IPS-15b (cell line): Measurements from ENCODE around the gene HAND1.
A peak's percentile ranks its signal among the peaks of the same experiment; 100 is the strongest.

Source experiments
- H3K27me3 ChIP-seq: one replicate; pipeline ENCODE4 v1.6.1; 2013; ENCODE audit warnings: low read length; ENCODE audit not compliant: control insufficient read depth, insufficient read depth
- H3K36me3 ChIP-seq: one replicate; pipeline ENCODE4 v1.6.1; 2013; ENCODE audit warnings: low read length; ENCODE audit not compliant: control insufficient read depth, insufficient read depth
- H3K4me1 ChIP-seq: one replicate; pipeline ENCODE4 v1.6.1; 2013; ENCODE audit warnings: mild to moderate bottlenecking, low read length; ENCODE audit not compliant: control insufficient read depth, insufficient read depth
- H3K4me3 ChIP-seq: one replicate; pipeline ENCODE4 v1.5.1; 2013; ENCODE audit warnings: low read depth, low read length
- H3K9ac ChIP-seq: one replicate; pipeline ENCODE4 v1.6.1; 2013; ENCODE audit warnings: low read depth, mild to moderate bottlenecking, low read length
- H3K9me3 ChIP-seq: one replicate; pipeline ENCODE4 v1.6.1; 2013; ENCODE audit warnings: mild to moderate bottlenecking, low read length; ENCODE audit not compliant: control insufficient read depth, insufficient read depth

The HAND1 gene

DNA sequence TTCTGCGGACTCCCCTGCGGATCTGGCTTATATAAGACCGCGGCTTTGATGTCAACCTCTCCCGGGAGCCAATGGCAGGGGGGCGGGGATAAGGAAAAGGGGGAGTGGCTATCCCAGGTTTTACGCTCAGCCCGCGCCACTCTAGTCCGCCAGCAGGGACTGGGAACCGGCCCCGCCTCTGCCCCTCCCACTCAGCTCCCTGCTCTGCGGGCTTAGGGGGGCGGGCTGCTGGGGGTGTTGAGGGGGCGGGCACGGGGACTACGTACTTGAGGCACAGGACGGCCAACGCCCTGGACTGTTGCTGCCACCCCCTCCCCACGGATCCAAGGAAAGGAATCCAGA lies at the start of gene HAND1:
Gene HAND1 (minus strand): TSS at position 4 of the 342 bp plus-strand sequence. CDS start 219 bp downstream, outside the sequence.
- Histone ChIP-seq H3K9me3 (no peaks in the 10 kb centered on the region), H3K4me1 (peaks cover 18% of the 10 kb centered on the region), H3K9ac (no peak within 1 kb of the TSS), H3K27me3 (peaks cover 98% of the 10 kb centered on the region), H3K4me3 (peak within 1 kb of the TSS; percentile 55), H3K36me3 (no peaks in the 10 kb centered on the region)

DNA sequence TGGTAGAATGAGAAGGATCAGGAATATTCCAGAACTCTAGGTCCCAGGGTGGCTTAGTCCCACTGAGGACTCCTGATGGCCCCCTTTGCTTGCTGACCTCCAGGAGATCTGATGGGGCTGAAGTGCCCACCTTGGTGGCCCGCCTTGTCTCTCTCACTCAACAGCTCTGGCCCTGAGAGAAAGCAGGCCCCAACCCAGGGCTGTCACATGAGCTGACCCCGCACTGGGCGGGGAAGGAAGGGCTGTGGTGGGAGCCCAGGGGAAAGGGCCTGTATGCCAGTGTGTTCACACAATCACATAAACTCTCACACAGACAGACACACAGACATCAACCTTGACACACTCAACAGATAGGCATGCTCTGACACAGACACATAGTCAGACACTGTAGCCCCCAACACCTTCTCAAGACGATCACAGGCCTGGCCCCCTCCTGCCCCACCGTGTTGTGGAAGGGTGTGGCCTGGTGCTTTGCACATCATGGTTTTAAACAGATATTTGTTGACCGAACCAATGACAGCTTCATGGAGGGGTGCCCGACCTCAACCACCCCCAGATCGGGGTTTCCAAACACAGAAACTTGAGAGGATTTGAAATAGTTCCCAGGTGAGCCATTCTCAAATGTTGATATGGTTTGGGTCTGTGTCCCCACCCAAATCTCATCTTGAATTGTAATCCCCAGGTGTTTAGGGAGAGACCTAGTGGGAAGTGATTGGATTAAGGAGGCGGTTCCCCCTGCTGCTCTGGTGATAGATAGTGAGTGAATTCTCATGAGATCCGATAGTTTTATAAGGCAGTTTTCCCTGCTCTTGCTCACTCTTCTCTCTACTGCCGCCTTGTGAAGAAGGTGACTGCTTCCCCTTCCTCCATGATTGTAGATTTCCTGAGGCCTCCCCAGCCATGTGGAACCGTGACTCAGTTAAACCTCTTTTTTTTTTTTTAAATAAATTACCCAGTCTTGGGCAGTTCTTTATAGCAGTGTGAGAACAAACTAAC lies 48.5 kb upstream of the HAND1 start:
- no peaks in the 10 kb centered on the region for H3K36me3 ChIP-seq
- H3K9ac ChIP-seq, result no peak overlapping the region

DNA sequence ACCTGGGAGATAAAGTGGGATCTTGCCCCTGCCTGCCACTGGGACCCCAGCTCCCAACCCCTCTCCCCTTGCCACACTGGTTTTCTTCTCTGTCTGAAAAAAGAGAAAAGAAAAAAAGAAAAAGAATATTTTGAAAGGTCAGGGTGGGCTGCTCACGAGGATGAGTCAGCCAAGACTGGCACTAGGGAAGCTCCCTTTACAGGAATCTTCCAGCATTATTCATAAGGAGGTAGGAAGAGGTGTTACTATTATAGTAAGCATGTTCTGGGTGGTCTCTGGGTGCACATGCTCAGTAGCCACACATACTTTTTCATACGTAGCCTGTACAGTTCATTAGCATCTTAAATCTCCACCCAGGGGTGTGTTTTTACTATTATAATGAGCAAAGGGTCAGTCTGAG lies 46.8 kb upstream of the HAND1 start:
- H3K36me3 ChIP-seq, result no peaks in the 10 kb centered on the region
- no peaks in the 10 kb centered on the region for H3K9me3 ChIP-seq
- no peak overlapping the region for H3K9ac ChIP-seq
- peaks cover 15% of the 10 kb centered on the region for H3K27me3 ChIP-seq
- H3K4me1 ChIP-seq, result peaks cover 6% of the 10 kb centered on the region
- no peak overlapping the region for H3K4me3 ChIP-seq

More for the DNA sequence above, 48.5 kb upstream of the HAND1 start:
- H3K4me1 ChIP-seq, result no peaks in the 10 kb centered on the region
- no peak overlapping the region for H3K4me3 ChIP-seq
- no peaks in the 10 kb centered on the region for H3K9me3 ChIP-seq
- H3K27me3 ChIP-seq, result peaks cover 6% of the 10 kb centered on the region

DNA sequence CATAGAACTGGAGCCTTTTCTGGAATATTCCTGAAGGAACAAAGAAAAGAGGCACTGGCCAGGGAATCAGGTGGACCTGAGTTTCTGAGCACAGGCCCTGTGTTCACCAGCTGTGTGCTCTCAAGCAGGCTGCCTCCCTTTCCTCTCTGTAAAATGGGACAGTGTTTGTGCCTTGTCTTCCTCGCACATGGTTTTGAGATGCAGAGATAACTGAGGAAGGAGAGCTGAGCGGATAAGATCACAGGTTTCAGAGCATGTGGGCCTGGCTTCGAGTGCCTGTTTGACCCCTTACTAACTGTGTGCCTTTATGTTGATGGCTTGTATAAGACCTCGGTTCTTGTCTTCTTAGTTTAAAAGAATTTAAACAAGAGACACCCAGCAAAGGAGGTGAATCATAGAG lies 46.2 kb upstream of the HAND1 start:
- no peak overlapping the region for H3K9ac ChIP-seq
- H3K9me3 ChIP-seq, result no peaks in the 10 kb centered on the region
- H3K4me3 ChIP-seq, result no peak overlapping the region
- peaks cover 6% of the 10 kb centered on the region for H3K4me1 ChIP-seq
- no peaks in the 10 kb centered on the region for H3K36me3 ChIP-seq
- H3K27me3 ChIP-seq, result peaks cover 21% of the 10 kb centered on the region

DNA sequence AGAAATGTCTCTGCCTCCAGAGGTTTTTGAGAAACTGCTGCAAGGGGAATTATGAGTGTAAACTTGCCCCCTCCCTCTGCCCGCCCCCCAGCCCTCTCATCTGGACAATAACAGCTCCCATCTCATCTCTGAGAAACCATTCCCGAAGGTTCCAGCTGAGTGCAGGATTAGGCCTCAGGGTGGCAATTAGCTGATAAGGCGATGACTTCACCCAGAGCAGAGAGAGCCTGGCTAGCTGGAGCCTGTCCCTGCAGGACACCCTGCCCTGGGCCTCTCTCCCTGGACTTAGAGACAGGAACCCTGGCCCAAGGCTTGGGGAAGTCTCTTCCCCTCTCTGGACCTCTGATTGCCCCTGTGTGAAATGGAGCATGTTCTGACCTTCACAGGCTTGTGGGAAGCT lies 45.7 kb upstream of the HAND1 start:
- Histone ChIP-seq H3K27me3 (peaks cover 22% of the 10 kb centered on the region), H3K36me3 (no peaks in the 10 kb centered on the region), H3K4me3 (no peak overlapping the region), H3K9me3 (no peaks in the 10 kb centered on the region), H3K4me1 (peaks cover 6% of the 10 kb centered on the region), H3K9ac (no peak overlapping the region)

DNA sequence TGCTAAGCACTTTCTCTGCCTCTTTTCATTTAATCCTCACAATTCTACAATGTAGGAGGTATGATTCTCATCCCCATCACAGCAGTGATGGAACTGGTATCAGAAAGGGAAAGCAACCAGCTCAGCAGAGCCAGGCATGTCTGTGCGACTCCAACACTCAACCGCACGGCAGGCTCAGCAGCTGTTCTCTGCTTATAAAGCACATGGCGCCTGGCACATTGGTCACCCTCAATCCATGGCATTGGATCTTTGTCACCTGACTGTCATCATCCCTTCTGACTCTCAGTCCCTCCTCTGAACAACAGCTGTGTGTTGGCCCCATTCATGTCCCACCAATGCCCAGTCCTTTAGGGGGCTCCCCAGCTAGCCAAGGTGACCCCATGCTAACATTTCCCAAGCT lies 45.1 kb upstream of the HAND1 start:
- peaks cover 22% of the 10 kb centered on the region for H3K27me3 ChIP-seq
- no peak overlapping the region for H3K4me3 ChIP-seq
- no peaks in the 10 kb centered on the region for H3K9me3 ChIP-seq
- peaks cover 6% of the 10 kb centered on the region for H3K4me1 ChIP-seq
- H3K9ac ChIP-seq, result no peak overlapping the region
- no peaks in the 10 kb centered on the region for H3K36me3 ChIP-seq

DNA sequence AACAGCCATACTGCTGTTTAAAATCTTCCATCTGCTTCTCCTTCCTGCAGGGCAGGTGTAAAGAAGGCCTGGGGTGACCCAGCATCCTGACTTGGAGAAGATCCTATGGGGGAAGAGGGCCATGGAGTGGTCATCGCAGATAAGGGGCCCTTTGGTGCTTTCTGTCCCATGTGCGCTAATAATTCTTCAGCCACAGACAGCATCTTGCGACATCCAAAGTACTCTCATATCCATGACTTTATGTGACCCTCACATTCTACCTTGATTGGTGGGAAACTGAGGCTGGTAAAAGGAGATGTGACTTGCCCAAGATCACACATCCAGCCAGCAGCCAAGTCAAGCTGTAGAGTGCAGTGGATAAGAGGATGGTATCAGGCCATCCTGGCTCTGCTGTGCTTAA lies 44.3 kb upstream of the HAND1 start:
- no peak overlapping the region for H3K9ac ChIP-seq
- no peaks in the 10 kb centered on the region for H3K9me3 ChIP-seq
- H3K4me1 ChIP-seq, result peaks cover 6% of the 10 kb centered on the region
- H3K27me3 ChIP-seq, result peaks cover 22% of the 10 kb centered on the region
- H3K36me3 ChIP-seq, result no peaks in the 10 kb centered on the region
- no peak overlapping the region for H3K4me3 ChIP-seq

DNA sequence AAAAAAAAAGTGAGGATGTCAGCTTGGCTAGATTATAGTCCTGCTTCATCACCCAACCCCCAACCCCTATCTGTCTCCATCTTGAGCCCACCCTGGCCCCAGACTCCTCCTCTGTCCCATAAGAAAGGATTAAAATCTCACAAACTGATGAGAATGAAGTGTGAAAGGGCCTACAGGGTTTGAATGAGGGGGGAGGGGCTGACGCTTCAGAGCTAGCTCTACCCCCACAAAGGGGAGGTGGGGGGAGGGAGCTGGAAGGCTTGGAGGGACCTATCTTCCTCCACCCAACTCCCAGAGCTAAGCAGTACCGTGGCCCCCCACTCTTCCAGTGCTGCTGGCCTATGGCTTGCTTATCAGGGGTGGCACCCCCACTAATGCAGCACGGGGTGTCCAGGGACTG lies 43.7 kb upstream of the HAND1 start:
- Histone ChIP-seq H3K4me3 (peak overlapping the region; percentile 53), H3K36me3 (no peaks in the 10 kb centered on the region), H3K4me1 (peaks cover 6% of the 10 kb centered on the region), H3K27me3 (peaks cover 22% of the 10 kb centered on the region), H3K9me3 (no peaks in the 10 kb centered on the region), H3K9ac (peak overlapping the region; percentile 24)

DNA sequence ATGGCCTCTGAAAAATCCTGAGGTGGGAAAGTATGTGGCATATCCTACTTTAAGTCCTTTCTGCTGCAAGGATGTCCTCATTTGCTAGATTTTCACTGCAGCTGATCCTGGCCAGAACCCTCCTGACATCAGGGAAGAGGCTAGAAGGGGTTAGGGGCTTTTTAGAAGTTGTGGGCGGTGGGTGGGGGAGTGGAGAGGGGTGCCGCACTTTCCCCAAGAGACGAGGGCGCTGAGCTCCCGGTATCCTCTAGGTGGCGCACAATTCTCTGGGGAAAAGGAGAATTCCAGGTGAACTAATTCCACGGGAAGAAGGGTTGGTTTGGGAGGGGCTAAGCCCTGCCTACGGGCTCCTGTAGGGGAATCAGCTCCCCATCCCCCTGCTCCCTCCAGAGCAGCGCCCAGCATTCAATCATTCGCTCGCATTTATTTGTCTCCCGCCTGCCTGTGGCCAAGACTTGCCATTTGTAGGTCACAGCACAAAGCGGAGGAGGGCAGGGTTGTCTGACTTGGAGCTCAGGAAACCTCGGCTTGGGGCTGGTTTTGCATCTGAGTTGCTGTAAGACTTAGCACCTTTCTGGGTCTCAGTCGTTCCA lies 42.9 kb upstream of the HAND1 start:
- Histone ChIP-seq H3K27me3 (peaks cover 22% of the 10 kb centered on the region), H3K4me1 (peaks cover 6% of the 10 kb centered on the region), H3K9ac (peak overlapping the region; percentile 60)

DNA sequence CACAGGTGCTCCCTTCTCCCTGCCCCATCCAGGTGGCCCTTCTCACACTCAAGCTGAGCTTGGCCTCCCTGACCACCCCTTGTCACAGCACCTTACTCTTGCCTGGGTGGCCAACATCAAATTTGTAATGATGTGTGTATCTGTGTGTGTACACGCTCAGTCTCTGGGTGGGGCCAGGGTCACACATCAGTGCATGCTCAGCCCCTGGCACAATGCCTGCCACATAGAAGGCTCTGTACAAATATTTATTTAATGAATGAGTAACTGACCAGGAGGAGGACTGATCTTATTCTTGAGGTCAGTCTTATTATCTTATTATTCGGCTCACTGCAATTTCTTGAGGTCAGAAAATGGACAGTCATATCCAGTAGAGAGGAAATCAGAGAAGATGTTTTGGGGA lies 41.3 kb upstream of the HAND1 start:
- peaks cover 25% of the 10 kb centered on the region for H3K27me3 ChIP-seq
- no peaks in the 10 kb centered on the region for H3K9me3 ChIP-seq
- H3K4me3 ChIP-seq, result no peak overlapping the region
- H3K4me1 ChIP-seq, result peaks cover 6% of the 10 kb centered on the region
- H3K9ac ChIP-seq, result no peak overlapping the region
- no peaks in the 10 kb centered on the region for H3K36me3 ChIP-seq

More for the DNA sequence above, 42.9 kb upstream of the HAND1 start:
- H3K9me3 ChIP-seq, result no peaks in the 10 kb centered on the region
- H3K4me3 ChIP-seq, result peak overlapping the region; percentile 53
- H3K36me3 ChIP-seq, result no peaks in the 10 kb centered on the region

DNA sequence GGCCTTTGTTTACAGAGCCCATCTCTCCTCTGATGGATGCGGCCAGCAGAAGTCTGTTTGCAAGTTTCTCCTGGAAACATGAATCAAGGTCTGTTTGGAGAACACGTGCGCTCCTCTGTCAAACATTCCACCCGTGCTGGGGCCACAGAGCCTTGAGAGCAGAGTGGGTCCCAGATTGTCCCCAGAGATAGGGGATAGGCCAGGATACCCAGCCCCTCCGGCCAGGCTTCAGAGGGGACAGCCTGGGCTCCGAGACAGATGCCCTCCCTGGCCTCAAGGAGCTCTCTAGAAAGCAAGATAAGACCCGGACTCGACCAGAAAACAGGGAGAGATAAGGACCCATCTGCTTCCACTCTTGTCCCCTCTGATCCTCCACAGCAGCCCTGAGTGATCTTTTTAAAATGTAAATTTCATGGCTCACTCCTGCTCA lies 40.4 kb upstream of the HAND1 start:
- H3K4me3 ChIP-seq, result no peak overlapping the region
- peaks cover 25% of the 10 kb centered on the region for H3K27me3 ChIP-seq
- no peaks in the 10 kb centered on the region for H3K9me3 ChIP-seq
- H3K9ac ChIP-seq, result no peak overlapping the region
- H3K36me3 ChIP-seq, result no peaks in the 10 kb centered on the region
- H3K4me1 ChIP-seq, result peaks cover 6% of the 10 kb centered on the region
